GM18951 (cell line): ENCODE results near the gene SEC14L5.

Experiments
- POLR2A ChIP-seq: IDR thresholded peaks from 4 replicates; pipeline ENCODE4 v1.6.1; 2011; ENCODE audit warnings: mild to moderate bottlenecking; ENCODE audit not compliant: insufficient read length, insufficient read depth; ENCODE audit errors: extremely low read depth
- in situ Hi-C: fragments of 300-500 bp; cut with MboI; formaldehyde crosslinking; loops from one replicate; pipeline ENCODE4 v1.12.0; 2022; ENCODE audit warnings: low sequenced_read_pairs, mixed read lengths, inconsistent platforms; ENCODE audit not compliant: unreplicated experiment

The SEC14L5 gene

DNA sequence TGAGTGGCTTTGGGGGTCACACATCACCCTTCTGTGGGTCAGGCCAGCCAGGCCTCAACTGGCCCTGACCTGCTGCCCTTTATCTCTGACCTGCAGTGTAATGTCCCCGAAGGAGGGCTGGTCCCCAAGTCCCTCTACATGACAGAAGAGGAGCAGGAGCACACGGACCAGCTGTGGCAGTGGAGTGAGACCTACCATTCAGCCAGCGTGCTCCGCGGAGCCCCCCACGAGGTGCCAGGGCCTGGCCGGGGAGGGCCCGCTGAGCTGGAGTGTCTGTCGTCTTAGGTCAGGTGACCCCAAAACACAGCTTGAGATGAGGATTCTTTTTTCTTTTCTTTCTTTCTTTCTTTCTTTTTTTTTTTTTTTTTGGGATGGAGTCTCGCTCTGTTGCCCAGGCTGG, 49.1 kb downstream of the SEC14L5 start:
- in situ Hi-C loops, result no loop called here
- no peak for TF ChIP-seq POLR2A

GRCh38 chr16:5008311-5008731, 50.2 kb downstream of the SEC14L5 start:
- in situ Hi-C loops, result no loop called here
- TF ChIP-seq POLR2A, result no peak

- in situ Hi-C loops, result no loop called here
- TF ChIP-seq POLR2A, result no peak
Measured at GRCh38 chr16:5010576-5011329, 52.6 kb downstream of the SEC14L5 start.

DNA sequence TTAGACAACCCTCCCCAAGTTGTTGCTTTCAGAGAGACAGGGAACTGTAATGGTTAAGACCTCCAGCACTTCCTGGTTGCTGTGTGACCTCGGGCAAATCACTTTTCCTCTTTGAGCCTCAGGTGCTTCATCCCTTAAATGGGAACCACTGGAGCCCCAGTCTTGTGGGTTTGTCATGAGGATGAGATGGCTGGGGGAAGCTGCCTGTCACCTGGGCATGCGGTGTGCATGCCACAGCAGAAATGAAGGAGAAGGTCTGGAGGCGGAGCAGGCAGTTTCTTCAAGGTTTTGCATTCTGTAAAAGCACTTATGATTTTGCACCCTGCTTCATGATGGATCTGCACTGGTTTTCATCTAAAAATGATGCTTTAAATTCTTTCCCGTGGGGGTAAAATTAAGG, 53.5 kb downstream of the SEC14L5 start:
- in situ Hi-C loops, result no loop called here
- TF ChIP-seq POLR2A, result no peak

GRCh38 chr16:5012887-5013286, 54.8 kb downstream of the SEC14L5 start:
- in situ Hi-C loops, result no loop called here
- TF ChIP-seq POLR2A, result no peak

DNA sequence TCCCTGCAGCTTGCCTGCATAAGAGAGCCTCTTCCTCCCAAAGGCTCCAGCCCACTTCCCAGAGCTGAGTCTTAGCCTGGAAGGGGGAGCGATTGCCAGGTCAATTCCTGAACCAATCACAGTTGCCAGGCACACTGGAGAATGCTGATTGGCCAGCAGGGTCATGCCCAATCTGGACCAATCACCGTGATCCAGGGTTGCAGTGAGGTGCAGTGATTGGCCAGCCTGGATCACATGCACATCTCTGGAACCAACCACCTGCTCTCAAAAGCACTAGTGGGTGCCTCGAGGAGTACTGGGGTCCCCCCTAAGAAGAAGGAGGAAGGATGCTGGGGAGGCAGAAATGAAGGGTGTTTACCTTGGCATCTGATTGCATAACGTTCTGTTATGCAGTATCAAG, 57.2 kb downstream of the SEC14L5 start:
- no peak for TF ChIP-seq POLR2A
- in situ Hi-C loops, result no loop called here

GRCh38 chr16:5015887-5016286, 57.8 kb downstream of the SEC14L5 start:
- no peak for TF ChIP-seq POLR2A
- in situ Hi-C loops, result no loop called here

GRCh38 chr16:5016967-5017677, 59.0 kb downstream of the SEC14L5 start:
- no peak for TF ChIP-seq POLR2A
- in situ Hi-C loops, result no loop called here

DNA sequence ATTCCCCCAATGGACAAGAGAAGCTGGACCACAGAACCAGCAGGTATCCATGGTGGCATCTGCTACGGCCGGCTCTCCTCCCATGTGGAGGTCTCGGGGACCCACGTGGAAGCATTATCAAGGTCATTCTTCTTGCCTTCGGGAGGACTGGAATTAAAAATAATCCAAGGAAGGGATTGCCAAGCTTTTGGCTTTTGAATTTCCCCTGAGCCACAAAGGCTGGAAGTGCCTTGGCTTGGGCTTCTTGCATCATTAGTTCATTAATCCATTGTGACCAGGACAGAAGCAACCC, 59.5 kb downstream of the SEC14L5 start:
- in situ Hi-C loops, result no loop called here
- TF ChIP-seq POLR2A, result no peak

GRCh38 chr16:5018793-5019192, 60.7 kb downstream of the SEC14L5 start:
- TF ChIP-seq POLR2A, result no peak
- in situ Hi-C loops, result no loop called here

DNA sequence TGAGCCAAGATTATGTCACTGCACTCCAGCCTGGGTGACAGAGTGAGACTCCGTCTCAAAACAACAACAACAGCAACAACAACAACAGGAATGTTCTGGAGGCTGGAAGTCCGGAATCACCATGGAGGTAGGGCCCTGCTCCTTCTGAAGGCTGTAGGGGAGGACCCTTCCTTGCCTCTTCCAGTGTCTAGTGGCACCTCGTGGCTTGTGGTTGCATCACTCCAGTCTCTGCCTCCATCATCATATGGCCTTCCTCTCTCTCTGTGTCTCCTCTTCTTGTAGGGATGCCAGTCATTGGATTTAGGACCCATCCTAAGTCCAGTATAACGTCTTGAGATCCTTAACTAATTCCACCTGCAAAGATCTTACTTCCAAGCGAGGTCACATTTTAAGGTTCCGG, 61.6 kb downstream of the SEC14L5 start:
- TF ChIP-seq POLR2A, result no peak
- in situ Hi-C loops, result no loop called here

DNA sequence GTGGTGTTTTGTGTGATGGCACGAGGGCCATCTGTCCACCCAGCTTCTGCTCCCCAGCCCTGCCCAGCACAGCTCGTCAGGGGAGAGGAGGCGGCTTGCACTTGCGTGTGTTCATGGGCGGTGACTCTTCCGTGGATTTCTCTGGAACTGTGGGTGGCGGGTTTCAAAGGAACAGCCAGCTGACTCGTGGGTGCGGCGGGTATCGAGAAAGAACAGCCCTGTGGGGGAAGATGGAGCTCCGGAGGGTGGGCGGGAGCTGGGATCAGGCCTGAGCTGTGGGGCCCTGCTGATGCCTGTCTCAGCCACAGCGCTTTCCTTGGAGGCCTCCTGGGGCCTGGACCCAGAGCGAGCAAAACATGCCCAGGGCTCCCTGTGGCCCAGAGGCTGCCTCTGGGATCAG, 62.4 kb downstream of the SEC14L5 start:
- in situ Hi-C loops, result no loop called here
- no peak for TF ChIP-seq POLR2A

DNA sequence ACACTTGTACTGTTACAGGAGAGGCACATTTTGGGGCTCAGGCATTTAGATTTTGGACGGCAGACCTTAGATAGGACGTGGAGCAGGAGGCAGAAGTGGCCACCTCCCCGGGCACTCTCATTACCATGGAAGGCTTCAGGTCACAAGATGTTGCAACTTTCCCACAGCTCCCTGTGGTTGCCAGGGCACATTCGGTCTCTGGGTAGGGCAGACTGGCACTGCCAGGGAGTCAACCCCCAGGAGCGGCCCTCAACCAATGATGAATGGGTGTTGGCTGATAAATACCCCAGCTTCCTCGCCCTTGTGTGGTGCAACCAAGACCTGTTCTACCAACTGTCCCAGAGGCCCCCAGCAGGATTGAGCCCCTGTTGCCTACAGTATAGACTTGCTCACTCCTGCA, 64.4 kb downstream of the SEC14L5 start:
- in situ Hi-C loops, result no loop called here
- TF ChIP-seq POLR2A, result no peak

- in situ Hi-C loops, result no loop called here
- TF ChIP-seq POLR2A, result no peak
Measured at GRCh38 chr16:5024632-5025031, 66.5 kb downstream of the SEC14L5 start.

DNA sequence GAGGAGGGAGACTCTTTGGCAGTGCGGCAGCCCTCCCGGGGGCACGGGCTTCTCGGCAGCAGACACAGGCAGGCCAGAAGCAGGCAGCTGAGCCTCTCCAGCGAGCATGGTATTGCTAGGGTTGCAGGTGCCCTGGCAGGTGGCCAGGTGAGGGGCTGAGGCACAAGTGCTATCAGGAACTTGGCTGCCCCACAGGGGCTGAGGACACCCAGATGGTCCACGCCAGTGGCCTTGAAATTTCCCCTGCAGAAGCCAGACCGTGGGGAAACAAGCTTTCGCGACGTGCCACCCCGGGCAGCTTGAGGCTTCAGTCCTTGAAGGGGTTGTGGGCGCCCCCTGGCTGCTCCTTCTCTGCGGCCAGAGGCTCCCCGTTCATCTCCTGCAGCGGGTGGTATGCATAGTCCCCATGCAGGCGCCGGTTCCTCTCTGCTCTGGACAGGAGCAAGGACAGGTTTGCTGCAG, 67.1 kb downstream of the SEC14L5 start:
- TF ChIP-seq POLR2A, result no peak
- in situ Hi-C loops, result no loop called here

- TF ChIP-seq POLR2A, result no peak
- in situ Hi-C loops, result no loop called here
Measured at GRCh38 chr16:5026664-5027063, 68.5 kb downstream of the SEC14L5 start.
